ENCODE results near the gene NCAPH2.

The NCAPH2 gene

GRCh38 chr22:50474710-50475651, 33.0 kb upstream of the NCAPH2 start, which contains the start of gene SBF1:
TSS of gene SBF1 (minus strand) at chr22:50475035. CDS start at chr22:50474840, 195 bp downstream.
- DNase-seq, result peak; percentile 89

- DNase-seq, result no peak
Measured at GRCh38 chr22:50475652-50476002, 32.4 kb upstream of the NCAPH2 start.

GRCh38 chr22:50476868-50477267, 31.2 kb upstream of the NCAPH2 start:
- DNase-seq, result no peak

GRCh38 chr22:50477923-50478322, 30.1 kb upstream of the NCAPH2 start:
- DNase-seq, result no peak

- no peak for DNase-seq
Measured at GRCh38 chr22:50479721-50480120, 28.3 kb upstream of the NCAPH2 start.

GRCh38 chr22:50481045-50481439, 27.0 kb upstream of the NCAPH2 start:
- DNase-seq, result no peak

GRCh38 chr22:50481440-50482106, 26.5 kb upstream of the NCAPH2 start, which contains the start of gene ADM2:
TSS of gene ADM2 (plus strand) at chr22:50481543. CDS start at chr22:50481848, 305 bp downstream.
- peak; percentile 73 for DNase-seq

GRCh38 chr22:50482107-50483074, 25.6 kb upstream of the NCAPH2 start:
- no peak for DNase-seq

- DNase-seq, result no peak
Measured at GRCh38 chr22:50483106-50483505, 24.9 kb upstream of the NCAPH2 start.

- DNase-seq, result no peak
Measured at GRCh38 chr22:50483556-50483955, 24.5 kb upstream of the NCAPH2 start.

- no peak for DNase-seq
Measured at GRCh38 chr22:50483977-50484853, 23.8 kb upstream of the NCAPH2 start.

- DNase-seq, result no peak
Measured at GRCh38 chr22:50485221-50486131, 22.5 kb upstream of the NCAPH2 start.

- no peak for DNase-seq
Measured at GRCh38 chr22:50486561-50487289, 21.3 kb upstream of the NCAPH2 start, which contains the start of gene MIOX. TSS of gene MIOX (plus strand) at chr22:50486859. CDS start at chr22:50486898, 39 bp downstream.

- no peak for DNase-seq
Measured at GRCh38 chr22:50487290-50488005, 20.6 kb upstream of the NCAPH2 start.

- DNase-seq, result no peak
Measured at GRCh38 chr22:50488006-50488677, 19.9 kb upstream of the NCAPH2 start.

- no peak for DNase-seq
Measured at GRCh38 chr22:50488886-50489285, 19.1 kb upstream of the NCAPH2 start.

- DNase-seq, result no peak
Measured at GRCh38 chr22:50489363-50490243, 18.4 kb upstream of the NCAPH2 start.

Measured in CD4-positive, alpha-beta T cell treated with Interleukin-21 for 1 hour (primary cell).